ENCODE results near the gene DGLUCY. TPM values are rescaled to one million over a fixed set of nuclear protein-coding genes. Genes with fewer than 3 reads are reported as not detected.

Gene DGLUCY
- polyA plus RNA-seq, 3 donors, result 54.9 to 88.4 (median 66.0) TPM

DNA sequence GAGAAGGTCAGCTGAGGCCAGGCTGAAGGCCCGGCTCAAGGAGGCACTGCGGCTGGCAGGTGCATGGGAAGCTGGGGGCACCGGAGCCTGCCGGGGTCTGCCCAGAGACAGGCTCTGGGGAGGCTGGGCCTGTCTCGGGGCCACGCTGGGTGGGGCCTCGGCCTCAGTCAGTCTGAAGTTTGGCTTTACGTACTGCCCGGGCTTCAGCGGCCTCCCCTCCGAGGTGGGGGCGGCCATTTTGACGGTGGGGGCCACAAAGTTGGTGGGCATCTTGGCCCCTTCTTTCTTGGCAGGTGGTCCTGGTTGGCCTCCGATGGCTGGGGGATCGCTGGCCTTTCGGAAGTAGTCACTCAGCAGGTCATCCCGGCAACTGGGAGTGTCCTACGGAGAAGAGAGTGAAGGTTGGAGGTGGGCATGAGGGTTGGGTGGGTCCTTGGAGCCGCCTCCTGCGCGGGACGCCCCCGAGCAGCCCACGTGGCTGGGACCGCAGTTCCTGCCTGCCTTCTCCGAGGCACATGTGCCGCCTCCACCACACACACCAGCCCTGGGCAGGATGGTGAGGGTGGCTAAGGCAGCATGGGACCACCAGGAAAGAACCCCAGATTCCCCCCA lies 159.5 kb downstream of the DGLUCY start:
- 99% methylated on average over 13 of the region's 27 CpGs for WGBS (ENCODE audit: insufficient coverage)
- Histone ChIP-seq H3K4me2 (replicated peaks; ENCODE audit: extremely low read depth, low read length, poor library complexity, severe bottlenecking) (no peak overlapping the region), H3K36me3 (replicated peaks in 1 of 2; ENCODE audit: control insufficient read depth in 1 of 2, insufficient read depth in 2 of 2, low read length in 2 of 2) (peaks cover 80 to 91% of the 10 kb centered on the region in 2 donors), H4K20me1 (ENCODE audit: insufficient read depth, low read length) (peaks cover 71% of the 10 kb centered on the region), H2AFZ (ENCODE audit: insufficient read depth, low read depth, low read length, poor library complexity, severe bottlenecking) (no peak overlapping the region), H3K9me3 (replicated peaks in 1 of 2; ENCODE audit: control insufficient read depth in 1 of 2, insufficient read depth in 1 of 2, low read length in 2 of 2) (no peaks in the 10 kb centered on the region), H3K79me2 (ENCODE audit: insufficient read depth, low read length) (no peaks in the 10 kb centered on the region), H3K4me3 (replicated peaks in 1 of 3; ENCODE audit: low read depth in 2 of 3, low read length in 3 of 3) (no peak overlapping the region), H3K27ac (ENCODE audit: low read depth in 1 of 2, low read length in 2 of 2) (no peak overlapping the region), H3K4me1 (ENCODE audit: control insufficient read depth in 1 of 2, insufficient read depth in 2 of 2, low read length in 2 of 2) (no peaks in the 10 kb centered on the region), H3K27me3 (ENCODE audit: control insufficient read depth in 2 of 2, insufficient read depth in 2 of 2, low read length in 2 of 2) (no peaks in the 10 kb centered on the region), H3K9ac (ENCODE audit: insufficient read depth, low read length, poor library complexity, severe bottlenecking) (no peak overlapping the region)
- H3K27me3 Mint-ChIP-seq (ENCODE audit: low read depth in 3 of 3), result peaks cover 0 to 1% (median 0%) of the 10 kb centered on the region in 3 donors
- no peak for DNase-seq
- H3K27ac Mint-ChIP-seq, result no peak overlapping the region
- no peaks in the 10 kb centered on the region for H3K4me1 Mint-ChIP-seq
- no peaks in the 10 kb centered on the region for H3K9me3 Mint-ChIP-seq
- intact Hi-C loops (cut with micrococcal nuclease), result no loop called here
- TF ChIP-seq, protein P1, sequence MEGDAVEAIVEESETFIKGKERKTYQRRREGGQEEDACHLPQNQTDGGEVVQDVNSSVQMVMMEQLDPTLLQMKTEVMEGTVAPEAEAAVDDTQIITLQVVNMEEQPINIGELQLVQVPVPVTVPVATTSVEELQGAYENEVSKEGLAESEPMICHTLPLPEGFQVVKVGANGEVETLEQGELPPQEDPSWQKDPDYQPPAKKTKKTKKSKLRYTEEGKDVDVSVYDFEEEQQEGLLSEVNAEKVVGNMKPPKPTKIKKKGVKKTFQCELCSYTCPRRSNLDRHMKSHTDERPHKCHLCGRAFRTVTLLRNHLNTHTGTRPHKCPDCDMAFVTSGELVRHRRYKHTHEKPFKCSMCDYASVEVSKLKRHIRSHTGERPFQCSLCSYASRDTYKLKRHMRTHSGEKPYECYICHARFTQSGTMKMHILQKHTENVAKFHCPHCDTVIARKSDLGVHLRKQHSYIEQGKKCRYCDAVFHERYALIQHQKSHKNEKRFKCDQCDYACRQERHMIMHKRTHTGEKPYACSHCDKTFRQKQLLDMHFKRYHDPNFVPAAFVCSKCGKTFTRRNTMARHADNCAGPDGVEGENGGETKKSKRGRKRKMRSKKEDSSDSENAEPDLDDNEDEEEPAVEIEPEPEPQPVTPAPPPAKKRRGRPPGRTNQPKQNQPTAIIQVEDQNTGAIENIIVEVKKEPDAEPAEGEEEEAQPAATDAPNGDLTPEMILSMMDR (IDR thresholded peaks at IDR 0.05), result no peak
- H3K36me3 Mint-ChIP-seq, result peaks cover 75 to 90% of the 10 kb centered on the region in 2 donors
- H3K4me3 Mint-ChIP-seq, result no peak overlapping the region

DNA sequence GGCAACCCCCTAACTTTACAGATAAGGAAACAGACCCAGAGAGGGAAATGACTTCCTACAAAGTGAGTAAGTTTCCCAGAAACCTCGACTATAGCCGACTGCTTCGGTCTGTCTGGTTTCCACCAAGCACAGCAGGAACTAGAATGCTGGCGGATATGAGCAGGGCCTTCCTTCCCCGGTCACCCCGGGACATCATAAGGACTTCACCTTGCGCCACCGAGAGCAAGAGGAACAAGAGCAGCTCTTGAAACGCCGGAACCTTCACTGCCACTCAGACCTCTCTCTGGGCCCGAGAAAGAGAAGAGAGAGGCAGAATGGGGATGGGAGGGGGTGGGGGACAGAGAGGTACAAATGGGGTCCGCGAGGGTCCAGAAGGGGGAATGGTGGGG lies 160.0 kb downstream of the DGLUCY start:
- no peaks in the 10 kb centered on the region for H3K79me2 ChIP-seq (ENCODE audit: insufficient read depth, low read length)
- H3K27ac ChIP-seq (ENCODE audit: low read depth in 1 of 2, low read length in 2 of 2), result no peak overlapping the region
- H3K9ac ChIP-seq (ENCODE audit: insufficient read depth, low read length, poor library complexity, severe bottlenecking), result no peak overlapping the region
- no peaks in the 10 kb centered on the region for H3K27me3 ChIP-seq (ENCODE audit: control insufficient read depth in 2 of 2, insufficient read depth in 2 of 2, low read length in 2 of 2)
- Mint-ChIP-seq H3K9me3 (no peaks in the 10 kb centered on the region), H3K27ac (peak overlapping the region in 2 of 7 donors; percentile 10 to 54), H3K27me3 (ENCODE audit: low read depth in 3 of 3) (peaks cover 0 to 1% (median 0%) of the 10 kb centered on the region in 3 donors), H3K4me3 (no peak overlapping the region), H3K4me1 (no peaks in the 10 kb centered on the region), H3K36me3 (peaks cover 77 to 93% of the 10 kb centered on the region in 2 donors)
- TF ChIP-seq, protein P1 (IDR thresholded peaks at IDR 0.05), result no peak
- DNase-seq, result no peak
- WGBS (ENCODE audit: insufficient coverage), result 81% methylated on average over 6 of the region's 13 CpGs
- peaks cover 73% of the 10 kb centered on the region for H4K20me1 ChIP-seq (ENCODE audit: insufficient read depth, low read length)
- peaks cover 85 to 96% of the 10 kb centered on the region in 2 donors for H3K36me3 ChIP-seq (replicated peaks in 1 of 2; ENCODE audit: control insufficient read depth in 1 of 2, insufficient read depth in 2 of 2, low read length in 2 of 2)
- no peaks in the 10 kb centered on the region for H3K9me3 ChIP-seq (replicated peaks in 1 of 2; ENCODE audit: control insufficient read depth in 1 of 2, insufficient read depth in 1 of 2, low read length in 2 of 2)
- H3K4me3 ChIP-seq (replicated peaks in 1 of 3; ENCODE audit: low read depth in 2 of 3, low read length in 3 of 3), result no peak overlapping the region
- no peaks in the 10 kb centered on the region for H3K4me1 ChIP-seq (ENCODE audit: control insufficient read depth in 1 of 2, insufficient read depth in 2 of 2, low read length in 2 of 2)
- intact Hi-C loops (cut with micrococcal nuclease), result no loop called here
- no peak overlapping the region for H2AFZ ChIP-seq (ENCODE audit: insufficient read depth, low read depth, low read length, poor library complexity, severe bottlenecking)
- no peak overlapping the region for H3K4me2 ChIP-seq (replicated peaks; ENCODE audit: extremely low read depth, low read length, poor library complexity, severe bottlenecking)
